GM23248 (cell line): ENCODE results near the gene BCL2A1.

Source experiments
- EZH2 ChIP-seq: fragments of 200-600 bp; sonication (generic); IDR thresholded peaks from 2 replicates; pipeline ENCODE4 v1.6.1; 2018; ENCODE audit warnings: antibody characterized with exemption, mild to moderate bottlenecking; ENCODE audit not compliant: insufficient read depth, poor library complexity, severe bottlenecking
- EZH2phosphoT487 ChIP-seq: fragments of 200-600 bp; sonication (generic); IDR thresholded peaks from 2 replicates; pipeline ENCODE4 v1.6.1; 2018; ENCODE audit warnings: antibody characterized with exemption, moderate library complexity, mild to moderate bottlenecking, low read depth; ENCODE audit not compliant: insufficient read depth

DNA sequence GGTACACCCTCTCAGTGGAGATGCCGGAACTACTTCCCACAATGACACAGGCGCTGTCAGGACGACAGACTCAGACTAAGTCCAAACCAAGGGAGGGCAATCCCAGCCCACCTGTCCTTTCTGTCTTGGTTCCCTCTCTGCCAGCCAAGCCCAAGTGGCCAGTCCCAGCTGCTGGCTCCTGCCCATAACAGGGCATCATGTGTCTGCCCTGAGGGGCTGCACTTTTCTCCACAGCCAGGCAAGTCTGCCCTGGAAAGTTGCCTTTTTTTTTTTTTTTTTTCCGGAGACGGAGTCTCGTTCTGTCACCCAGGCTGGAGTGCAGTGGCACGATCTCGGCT, 20.0 kb upstream of the BCL2A1 start:
- TF ChIP-seq EZH2 (no peak), EZH2phosphoT487 (no peak)
